C4-2B (cell line): Measurements from ENCODE around the gene ELAPOR1.

Experiments used
- H3K27ac ChIP-seq: fragments of 450-650 bp; 2 replicates; pipeline ENCODE4 v1.5.1; 2017
- CTCF ChIP-seq: fragments of 450-650 bp; conservative IDR thresholded peaks from 2 replicates; pipeline ENCODE4 v1.5.1; 2017; ENCODE audit warnings: mild to moderate bottlenecking
- ZFX ChIP-seq: fragments of 450-650 bp; IDR thresholded peaks from 2 replicates; pipeline ENCODE4 v1.6.1; 2017

ELAPOR1 gene

GRCh38 chr1:109133002-109133706 lies 19.2 kb downstream of the ELAPOR1 start:
- no peak for TF ChIP-seq CTCF
- TF ChIP-seq ZFX: no peak
- no peak overlapping the region for H3K27ac ChIP-seq

- H3K27ac ChIP-seq: no peak overlapping the region
- TF ChIP-seq CTCF (no peak), ZFX (no peak)
Observed at GRCh38 chr1:109133815-109134214, 19.9 kb downstream of the ELAPOR1 start.

- no peak overlapping the region for H3K27ac ChIP-seq
- TF ChIP-seq ZFX (no peak), CTCF (no peak)
Observed at GRCh38 chr1:109134423-109134822, 20.5 kb downstream of the ELAPOR1 start.

GRCh38 chr1:109135940-109136339 lies 22.0 kb downstream of the ELAPOR1 start:
- no peak for TF ChIP-seq ZFX
- TF ChIP-seq CTCF: no peak
- H3K27ac ChIP-seq: no peak overlapping the region

- no peak overlapping the region for H3K27ac ChIP-seq
- TF ChIP-seq ZFX (no peak), CTCF (no peak)
Observed at GRCh38 chr1:109136766-109137165, 22.9 kb downstream of the ELAPOR1 start.

- TF ChIP-seq ZFX (no peak), CTCF (no peak)
- no peak overlapping the region for H3K27ac ChIP-seq
Observed at GRCh38 chr1:109137958-109138357, 24.0 kb downstream of the ELAPOR1 start.

- H3K27ac ChIP-seq: no peak overlapping the region
- TF ChIP-seq ZFX: no peak
- no peak for TF ChIP-seq CTCF
Observed at GRCh38 chr1:109138358-109138757, 24.4 kb downstream of the ELAPOR1 start.
